Measurements from ENCODE around the gene ITGAL.
A peak's percentile ranks its signal among the peaks of the same experiment; 100 is the strongest.
"Not testable (repeated sequence)": the region's sequence is repeated elsewhere in the genome, so short reads cannot be mapped to it uniquely, and the experiment has no call there.

ITGAL gene

GRCh38 chr16:30493941-30494488, 21.5 kb downstream of the ITGAL start:
- DNase-seq = no peak

- DNase-seq = no peak
Measured at GRCh38 chr16:30494709-30495108, 22.2 kb downstream of the ITGAL start.

- no peak for DNase-seq
Measured at GRCh38 chr16:30499284-30499683, 26.7 kb downstream of the ITGAL start.

GRCh38 chr16:30503403-30504296, 31.1 kb downstream of the ITGAL start:
- DNase-seq = no peak

GRCh38 chr16:30509081-30509765, 36.7 kb downstream of the ITGAL start:
- no peak for DNase-seq

- no peak for DNase-seq
Measured at GRCh38 chr16:30510376-30510938, 37.9 kb downstream of the ITGAL start.

GRCh38 chr16:30511509-30511908, 39.0 kb downstream of the ITGAL start:
- no peak for DNase-seq

GRCh38 chr16:30515275-30515674, 42.7 kb downstream of the ITGAL start:
- no peak for DNase-seq

- no peak for DNase-seq
Measured at GRCh38 chr16:30518552-30518951, 46.0 kb downstream of the ITGAL start.

- no peak for DNase-seq
Measured at GRCh38 chr16:30519120-30520049, 46.8 kb downstream of the ITGAL start.

GRCh38 chr16:30521476-30521872, 48.9 kb downstream of the ITGAL start:
- no peak for DNase-seq

GRCh38 chr16:30521873-30522641, 49.5 kb downstream of the ITGAL start:
- no peak for DNase-seq

- DNase-seq = not testable (repeated sequence)
Measured at GRCh38 chr16:30522702-30523463, 50.3 kb downstream of the ITGAL start.

- DNase-seq = no peak
Measured at GRCh38 chr16:30523768-30524574, 51.4 kb downstream of the ITGAL start.

GRCh38 chr16:30524575-30525568, 52.3 kb downstream of the ITGAL start:
- DNase-seq = no peak

GRCh38 chr16:30525844-30526136, 53.2 kb downstream of the ITGAL start:
- peak in 1 of 2 experiments; percentile 25 for DNase-seq

GRCh38 chr16:30526137-30526822, 53.7 kb downstream of the ITGAL start, which contains the start of gene ZNF768:
Gene ZNF768, minus strand, starts transcription at chr16:30526566. Its CDS starts 153 bp downstream, at chr16:30526413.
- DNase-seq = peak in 1 of 2 experiments; percentile 25

All from Kasumi-1 (cell line).